ENCODE results near the gene NDUFS7. TPM values are rescaled to one million over a fixed set of nuclear protein-coding genes. Genes with fewer than 3 reads are reported as not detected.

The NDUFS7 gene
- total RNA-seq (2022; extraction: Qiagen RNA extraction; ENCODE audit: low read depth) = 69.3 to 82.1 TPM (median 71.5 TPM) in 5 replicates

DNA sequence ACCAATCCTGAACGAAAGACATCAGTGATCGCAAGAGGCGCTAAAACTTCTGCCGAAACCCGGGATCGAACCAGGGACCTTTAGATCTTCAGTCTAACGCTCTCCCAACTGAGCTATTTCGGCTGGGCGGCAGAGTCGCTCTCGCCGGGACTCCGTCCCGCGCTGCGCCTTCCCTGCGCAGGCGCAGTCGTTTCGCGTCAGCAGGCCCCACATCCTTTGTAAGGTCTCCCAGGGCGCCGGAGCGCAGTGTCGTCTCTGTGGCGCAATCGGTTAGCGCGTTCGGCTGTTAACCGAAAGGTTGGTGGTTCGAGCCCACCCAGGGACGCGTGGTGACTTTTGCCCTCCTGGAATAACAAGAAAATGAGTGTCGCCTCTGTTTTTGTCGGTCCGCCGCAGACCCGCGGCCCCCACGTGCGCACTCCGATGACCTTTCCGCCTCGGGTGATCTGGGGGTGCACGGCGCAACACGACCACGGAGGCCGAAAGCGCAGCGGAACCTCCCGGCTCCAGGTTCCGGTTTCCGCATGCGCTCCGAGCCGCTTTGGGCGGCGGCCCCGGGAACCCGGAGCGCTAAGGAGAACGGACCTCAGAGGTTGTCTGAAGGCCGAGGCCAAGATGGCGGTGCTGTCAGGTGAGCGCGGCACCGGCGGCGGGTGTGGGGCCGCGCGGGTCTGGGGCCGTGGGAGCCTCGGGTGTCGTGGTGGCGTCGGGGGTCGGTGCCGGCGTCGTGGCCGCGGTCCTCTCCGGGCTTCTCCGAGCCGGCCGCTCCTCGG is at the start of gene NDUFS7:
NDUFS7 (plus strand) TSS at position 596 of the 773 bp plus-strand sequence; CDS start at position 616, 20 bp downstream.

DNA sequence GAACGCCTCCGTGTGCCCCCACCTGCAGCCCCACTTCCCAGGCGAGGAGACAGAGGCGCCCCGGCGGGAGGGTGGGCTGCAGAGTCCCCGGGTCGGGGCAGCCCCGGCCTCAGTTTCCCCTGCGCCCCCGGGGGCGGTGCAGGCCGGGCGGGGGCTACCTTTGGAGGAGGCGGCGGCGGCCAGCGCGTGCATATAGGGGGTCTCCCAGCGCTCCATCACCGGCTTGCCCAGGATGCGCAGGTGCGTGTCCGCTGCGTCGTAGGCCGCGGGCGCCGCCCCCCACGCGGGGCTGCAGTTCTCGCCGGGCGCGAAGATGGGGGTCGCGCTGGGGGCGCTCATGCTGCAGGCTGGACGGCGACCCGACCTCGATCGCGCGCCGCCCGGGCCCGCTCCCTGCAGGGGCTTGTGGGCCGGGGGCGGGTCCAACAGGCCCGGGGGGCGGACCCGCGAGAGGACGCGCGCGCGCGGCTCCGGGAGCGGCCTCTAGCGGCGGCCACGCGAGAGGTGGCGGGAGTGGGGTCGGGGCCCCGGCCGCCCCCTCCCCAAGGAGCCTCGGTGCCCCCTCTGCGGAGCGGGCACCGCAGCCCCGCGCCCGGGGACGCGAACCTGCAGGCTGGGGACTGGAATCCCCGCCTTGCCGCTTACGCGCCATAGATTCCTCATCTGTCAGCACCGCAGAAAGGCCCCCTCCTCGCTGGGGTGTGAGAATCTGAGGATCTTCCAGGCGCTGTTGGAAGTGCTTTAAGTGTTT is 17.6 kb downstream of the NDUFS7 start, which contains the start of gene GAMT:
GAMT (minus strand) TSS at position 405 of the 751 bp plus-strand sequence; CDS start at position 339, 66 bp downstream.

DNA sequence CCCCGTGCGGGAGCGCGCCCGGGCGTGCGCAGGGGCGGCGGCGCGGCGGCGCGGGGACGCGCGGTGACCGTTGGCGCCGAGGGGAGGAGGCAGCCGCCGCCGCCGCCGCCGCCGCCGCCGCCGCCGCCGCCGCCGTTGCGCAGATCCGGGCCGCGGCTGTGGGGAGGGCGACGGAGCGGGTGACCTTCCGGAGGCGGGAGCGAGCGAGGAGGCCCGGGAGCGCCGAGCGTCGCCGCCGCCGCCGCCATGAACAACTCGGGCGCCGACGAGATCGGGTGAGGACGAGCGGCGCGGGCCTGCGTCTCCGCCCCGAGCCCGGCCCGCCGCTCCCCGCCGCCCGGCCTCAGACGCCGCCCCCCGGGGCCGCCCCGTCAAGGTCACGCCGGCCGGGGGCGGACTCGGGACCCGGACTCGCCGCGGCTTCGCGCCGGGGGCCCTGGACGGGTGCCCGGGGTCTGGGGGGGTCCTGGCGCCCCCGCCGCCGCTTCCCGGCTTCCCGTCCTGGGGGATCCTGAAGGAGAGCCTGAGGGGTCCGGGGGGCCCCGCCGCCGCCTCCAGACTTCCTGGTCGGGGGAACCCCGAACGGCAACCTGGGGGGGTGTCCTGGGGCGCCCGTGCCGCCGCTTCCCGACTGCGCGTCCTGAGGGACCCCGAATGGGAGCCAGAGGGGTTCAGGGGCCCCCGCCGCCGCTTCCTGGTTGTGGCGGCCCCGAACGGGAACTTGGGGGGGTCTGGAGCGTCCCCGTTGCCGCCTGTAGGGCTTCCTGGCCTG is 24.0 kb downstream of the NDUFS7 start, which contains the start of gene DAZAP1:
DAZAP1 (plus strand) TSS at position 59 of the 772 bp plus-strand sequence; CDS start at position 247, 188 bp downstream.

DNA sequence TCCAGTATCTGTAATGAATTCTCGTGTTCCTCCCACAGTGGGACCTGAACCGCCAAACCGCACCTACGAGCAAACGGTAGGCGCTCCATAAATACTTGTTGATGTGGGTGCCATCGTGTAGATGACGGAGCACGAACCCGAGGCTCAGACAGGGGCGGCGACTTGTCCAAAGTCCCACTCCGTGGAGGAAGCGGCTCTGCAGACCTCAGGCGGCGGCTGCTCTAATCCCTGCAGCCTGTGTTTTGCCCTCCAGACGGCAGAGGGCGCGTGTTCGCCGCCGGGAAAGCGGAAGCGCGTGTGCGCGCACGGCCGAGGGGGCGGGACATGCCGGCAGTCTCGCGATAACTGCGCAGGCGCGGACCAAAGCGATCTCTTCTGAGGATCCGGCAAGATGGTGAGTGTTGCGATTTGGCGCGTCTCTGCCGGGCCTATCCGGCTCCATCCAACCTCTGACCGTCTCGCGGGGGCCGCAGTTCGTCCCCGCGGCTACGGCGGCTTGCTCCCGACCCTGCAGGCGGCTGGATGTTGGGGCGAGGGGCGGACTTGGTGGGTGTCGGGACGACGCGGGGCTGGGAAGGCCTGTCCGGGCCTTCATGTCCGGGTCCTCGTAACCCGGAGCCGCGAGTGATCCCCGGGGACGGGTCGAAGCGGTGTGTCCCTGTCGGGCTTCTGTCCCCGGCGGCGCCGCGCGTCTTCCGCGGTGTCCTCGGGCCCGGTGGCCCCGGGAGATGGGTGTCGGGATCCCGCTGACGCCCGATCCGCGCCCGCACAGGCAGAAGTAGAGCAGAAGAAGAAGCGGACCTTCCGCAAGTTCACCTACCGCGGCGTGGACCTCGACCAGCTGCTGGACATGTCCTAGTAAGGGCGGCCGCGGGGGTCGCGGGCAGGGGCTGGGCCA is 54.6 kb downstream of the NDUFS7 start, which contains the start of gene RPS15:
RPS15 (plus strand) TSS at position 362 of the 898 bp plus-strand sequence; CDS start at position 392, 30 bp downstream.

Other genes starting within 250 kb of the NDUFS7 start
- 31.9 to 52.8 TPM (median 46.5 TPM) in 5 replicates for gene SBNO2, start 209.6 kb upstream of the NDUFS7 start, total RNA-seq (2022; extraction: Qiagen RNA extraction; ENCODE audit: low read depth)
- 38.1 to 41.5 TPM (median 39.5 TPM) in 5 replicates for gene STK11, start 178.1 kb upstream of the NDUFS7 start, total RNA-seq (2022; extraction: Qiagen RNA extraction; ENCODE audit: low read depth)
- gene CBARP, start 145.9 kb upstream of the NDUFS7 start, total RNA-seq (2022; extraction: Qiagen RNA extraction; ENCODE audit: low read depth) = 2.7 to 4.6 TPM (median 4.4 TPM) in 5 replicates
- gene ATP5F1D, start 142.2 kb upstream of the NDUFS7 start, total RNA-seq (2022; extraction: Qiagen RNA extraction; ENCODE audit: low read depth) = 82.0 to 171 TPM (median 161 TPM) in 5 replicates
- 40.2 to 50.8 TPM (median 42.4 TPM) in 5 replicates for gene MIDN, start 135.3 kb upstream of the NDUFS7 start, total RNA-seq (2022; extraction: Qiagen RNA extraction; ENCODE audit: low read depth)
- gene CIRBP, start 114.6 kb upstream of the NDUFS7 start, total RNA-seq (2022; extraction: Qiagen RNA extraction; ENCODE audit: low read depth) = 84.4 to 193 TPM (median 96.4 TPM) in 5 replicates
- gene FAM174C, start 108.4 kb upstream of the NDUFS7 start, total RNA-seq (2022; extraction: Qiagen RNA extraction; ENCODE audit: low read depth) = 46.2 to 97.9 TPM (median 81.9 TPM) in 5 replicates
- 0.98 to 2.3 TPM (median 1.7 TPM) in 5 replicates for gene EFNA2, start 98.0 kb upstream of the NDUFS7 start, total RNA-seq (2022; extraction: Qiagen RNA extraction; ENCODE audit: low read depth)
- gene GAMT, start 17.6 kb downstream of the NDUFS7 start, total RNA-seq (2022; extraction: Qiagen RNA extraction; ENCODE audit: low read depth) = 22.6 to 42.2 TPM (median 39.2 TPM) in 5 replicates
- gene DAZAP1, start 23.7 kb downstream of the NDUFS7 start, total RNA-seq (2022; extraction: Qiagen RNA extraction; ENCODE audit: low read depth) = 80.7 to 112 TPM (median 102 TPM) in 5 replicates
- gene RPS15, start 54.5 kb downstream of the NDUFS7 start, total RNA-seq (2022; extraction: Qiagen RNA extraction; ENCODE audit: low read depth) = 1,399 to 2,023 TPM (median 1,902 TPM) in 5 replicates
- 1.3 to 2.0 TPM (median 1.7 TPM) in 5 replicates for gene APC2, start 66.2 kb downstream of the NDUFS7 start, total RNA-seq (2022; extraction: Qiagen RNA extraction; ENCODE audit: low read depth)
- gene C19orf25, start 95.3 kb downstream of the NDUFS7 start, total RNA-seq (2022; extraction: Qiagen RNA extraction; ENCODE audit: low read depth) = 9.6 to 21.2 TPM (median 17.2 TPM) in 5 replicates
- 0.62 to 1.0 TPM (median 0.86 TPM) in 5 replicates for gene PCSK4, start 106.4 kb downstream of the NDUFS7 start, total RNA-seq (2022; extraction: Qiagen RNA extraction; ENCODE audit: low read depth)
- 3.0 to 5.5 TPM (median 5.3 TPM) in 5 replicates for gene REEP6, start 107.3 kb downstream of the NDUFS7 start, total RNA-seq (2022; extraction: Qiagen RNA extraction; ENCODE audit: low read depth)
- gene ADAMTSL5, start 129.1 kb downstream of the NDUFS7 start, total RNA-seq (2022; extraction: Qiagen RNA extraction; ENCODE audit: low read depth) = 2.0 to 3.9 TPM (median 3.2 TPM) in 5 replicates
- gene PLK5, start 140.2 kb downstream of the NDUFS7 start, total RNA-seq (2022; extraction: Qiagen RNA extraction; ENCODE audit: low read depth) = not detected in 5 replicates
- gene MEX3D, start 184.4 kb downstream of the NDUFS7 start, total RNA-seq (2022; extraction: Qiagen RNA extraction; ENCODE audit: low read depth) = 5.7 to 11.9 TPM (median 11.0 TPM) in 5 replicates
- 31.7 to 54.9 TPM (median 53.6 TPM) in 5 replicates for gene MBD3, start 209.0 kb downstream of the NDUFS7 start, total RNA-seq (2022; extraction: Qiagen RNA extraction; ENCODE audit: low read depth)
- 99.8 to 204 TPM (median 173 TPM) in 5 replicates for gene UQCR11, start 221.6 kb downstream of the NDUFS7 start, total RNA-seq (2022; extraction: Qiagen RNA extraction; ENCODE audit: low read depth)